Left renal cortex interstitium (tissue), 4 donors: ENCODE data around the gene RAB5A. TPM values are rescaled to one million over a fixed set of nuclear protein-coding genes. Genes with fewer than 3 reads are reported as not detected.
A peak's percentile ranks its signal among the peaks of the same experiment; 100 is the strongest.
"Not testable (repeated sequence)": the region's sequence is repeated elsewhere in the genome, so short reads cannot be mapped to it uniquely, and the experiment has no call there.

Source experiments
- DNase-seq, 4 donors: peaks; one replicate each; pipeline ENCODE4 v3.0.0-alpha.2; 2013; ENCODE audit warnings: low read depth in 4 of 4, low spot score in 2 of 4, missing footprints in 1 of 4
- polyA plus RNA-seq, 4 donors: library from polyadenylated mRNA; unstranded; fragments of 120-200 nt; gene quantifications; one replicate each; pipeline ENCODE4 v1.2.1, GENCODE V29; 2013; ENCODE audit not compliant: insufficient read length in 4 of 4

RAB5A gene
- polyA plus RNA-seq, 4 donors = 66.2 to 79.1 (median 71.5) TPM

- peak; percentile 28 to 65 (median 55) for DNase-seq
Observed at GRCh38 chr3:19947549-19948225, 790 bp downstream of the RAB5A start.

DNA sequence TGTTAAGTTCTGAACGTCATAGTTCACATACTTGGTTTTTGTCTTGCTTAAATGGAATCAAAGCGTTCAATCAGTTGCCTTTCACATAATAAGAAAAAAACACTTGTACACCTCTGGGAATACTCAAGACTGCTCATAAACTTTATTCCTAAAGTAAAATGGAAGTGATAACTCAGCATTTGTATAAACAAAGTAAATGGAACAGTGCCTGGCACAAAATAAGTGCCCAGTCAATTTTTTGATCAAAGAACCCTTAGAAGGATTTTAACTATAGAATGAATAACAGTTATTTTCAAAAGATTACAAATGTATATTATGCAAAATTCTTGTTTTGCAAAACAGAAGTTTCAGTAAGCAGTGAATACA is 1.3 kb downstream of the RAB5A start:
- DNase-seq = no peak

- DNase-seq = no peak
Observed at GRCh38 chr3:19950316-19950715, 3.4 kb downstream of the RAB5A start.

DNA sequence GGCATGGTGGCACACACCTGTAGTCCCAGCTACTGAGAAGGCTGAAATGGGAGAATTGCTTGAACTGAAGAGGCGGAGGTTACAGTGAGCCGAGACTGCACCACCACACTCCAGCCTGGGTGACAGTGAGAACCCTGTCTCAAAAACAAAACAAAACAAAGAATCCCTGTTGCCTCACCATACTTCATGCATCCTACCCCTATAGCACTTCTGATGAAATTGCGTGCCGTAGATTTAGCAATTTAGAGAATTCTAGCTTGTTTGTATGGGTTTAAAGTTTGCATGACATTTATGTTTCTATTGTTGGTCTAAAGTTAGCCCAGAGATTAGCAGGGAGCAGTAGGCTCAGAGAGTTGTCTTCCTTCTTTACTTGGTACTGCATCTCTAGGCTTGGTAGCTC is 7.8 kb downstream of the RAB5A start:
- no peak for DNase-seq

DNA sequence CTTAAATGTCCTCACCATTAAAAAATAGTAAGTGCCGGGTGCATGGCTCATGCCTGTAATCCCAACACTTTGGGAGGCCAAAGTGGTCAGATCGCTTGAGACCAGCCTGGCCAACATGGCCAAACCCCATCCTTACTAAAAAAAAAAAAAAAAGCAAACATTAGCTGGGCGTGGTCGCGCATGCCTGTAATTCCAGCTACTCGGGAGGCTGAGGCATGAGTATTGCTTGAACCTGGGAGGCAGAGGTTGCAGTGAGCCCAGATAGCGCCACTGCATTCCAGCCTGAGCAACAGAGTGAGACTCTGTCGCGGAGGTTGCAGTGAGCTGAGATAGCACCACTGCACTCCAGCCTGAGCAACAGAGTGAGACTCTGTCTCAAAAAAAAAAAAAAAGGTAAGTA is 10.5 kb downstream of the RAB5A start:
- not testable (repeated sequence) for DNase-seq

DNA sequence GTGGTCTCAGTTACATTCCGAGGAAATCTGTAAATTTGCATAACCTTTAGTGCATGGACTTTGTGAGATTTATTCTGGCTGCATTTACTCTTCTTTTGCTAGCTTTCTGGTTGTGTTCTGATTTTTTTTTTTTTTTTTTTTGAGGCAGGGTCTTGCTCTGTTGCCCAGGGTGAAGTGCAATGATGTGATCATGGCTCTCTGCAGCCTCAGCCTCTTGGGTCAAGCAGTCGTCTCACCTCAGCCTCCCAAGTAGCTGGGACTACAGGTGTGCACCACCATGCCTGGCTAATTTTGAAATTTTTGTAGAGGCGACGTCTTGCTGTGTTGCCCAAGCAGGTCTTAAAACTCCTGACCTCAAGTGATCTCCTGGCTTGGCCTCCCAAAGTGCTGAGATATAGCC is 12.6 kb downstream of the RAB5A start:
- no peak for DNase-seq

GRCh38 chr3:19960696-19961095 is 13.8 kb downstream of the RAB5A start:
- no peak for DNase-seq

DNA sequence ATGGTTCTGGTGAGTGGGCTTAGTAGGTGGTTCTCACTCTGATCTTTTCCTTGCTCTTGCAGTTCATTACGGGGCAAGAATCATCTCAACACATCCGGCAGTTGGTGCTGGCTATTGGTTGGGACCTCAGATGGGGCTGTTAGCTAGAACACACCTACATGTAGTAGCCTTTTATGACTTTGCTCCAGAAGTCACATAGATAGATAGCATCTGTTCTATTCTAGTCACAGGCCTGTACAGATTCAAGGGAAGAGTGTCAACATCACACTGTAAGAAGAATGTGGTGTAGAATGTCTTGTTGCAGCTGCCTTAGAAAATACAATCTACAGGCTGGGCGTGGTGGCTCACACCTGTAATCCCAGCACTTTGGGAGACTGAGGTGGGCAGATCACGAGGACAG is 15.1 kb downstream of the RAB5A start:
- no peak for DNase-seq

DNA sequence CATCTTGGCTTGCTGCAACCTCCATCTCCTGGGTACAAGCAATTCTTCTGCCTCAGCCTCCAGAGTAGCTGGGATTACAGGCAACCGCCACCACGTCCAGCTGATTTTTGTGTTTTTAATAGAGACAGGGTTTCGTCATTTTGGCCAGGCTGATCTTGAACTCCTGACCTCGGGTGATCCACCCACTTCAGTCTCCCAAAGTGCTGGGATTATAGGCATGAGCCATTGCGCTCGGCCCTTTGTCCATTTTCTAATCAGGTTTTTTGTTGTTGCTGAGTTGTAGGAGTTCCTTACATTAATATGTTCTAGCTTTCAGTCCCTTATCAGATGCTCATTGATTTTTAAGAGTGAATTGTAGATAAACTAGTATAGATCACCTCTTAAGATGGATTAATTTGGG is 20.3 kb downstream of the RAB5A start:
- no peak for DNase-seq

GRCh38 chr3:19967812-19968211 is 20.9 kb downstream of the RAB5A start:
- DNase-seq = no peak

GRCh38 chr3:19970327-19970726 is 23.4 kb downstream of the RAB5A start:
- no peak for DNase-seq

- DNase-seq = no peak
Observed at GRCh38 chr3:19972054-19972453, 25.2 kb downstream of the RAB5A start.

- DNase-seq = not testable (repeated sequence)
Observed at GRCh38 chr3:19988904-19989303, 42.0 kb downstream of the RAB5A start.

DNA sequence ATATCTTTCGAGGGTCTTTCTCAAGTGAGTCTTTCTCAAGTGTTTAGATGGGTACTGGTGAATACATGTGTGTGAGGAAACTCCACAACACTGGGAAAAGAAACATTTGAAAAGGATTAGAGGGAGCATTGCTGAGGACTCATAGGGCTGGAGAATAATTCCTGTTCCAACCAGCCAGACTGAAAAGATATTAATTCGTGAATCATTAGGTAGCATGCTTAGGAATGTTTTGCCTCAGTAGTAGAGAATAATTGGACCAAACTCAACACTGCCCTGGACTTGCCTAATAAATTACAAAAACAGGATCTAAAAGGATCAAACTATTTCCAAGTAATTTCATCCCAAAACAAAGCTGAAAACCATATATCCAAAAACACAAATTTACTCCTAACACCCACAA is 47.9 kb downstream of the RAB5A start:
- no peak for DNase-seq

- no peak for DNase-seq
Observed at GRCh38 chr3:19997502-19997901, 50.6 kb downstream of the RAB5A start.

- no peak for DNase-seq
Observed at GRCh38 chr3:20001932-20002331, 55.0 kb downstream of the RAB5A start.

- DNase-seq = no peak
Observed at GRCh38 chr3:20007960-20008359, 61.1 kb downstream of the RAB5A start.

DNA sequence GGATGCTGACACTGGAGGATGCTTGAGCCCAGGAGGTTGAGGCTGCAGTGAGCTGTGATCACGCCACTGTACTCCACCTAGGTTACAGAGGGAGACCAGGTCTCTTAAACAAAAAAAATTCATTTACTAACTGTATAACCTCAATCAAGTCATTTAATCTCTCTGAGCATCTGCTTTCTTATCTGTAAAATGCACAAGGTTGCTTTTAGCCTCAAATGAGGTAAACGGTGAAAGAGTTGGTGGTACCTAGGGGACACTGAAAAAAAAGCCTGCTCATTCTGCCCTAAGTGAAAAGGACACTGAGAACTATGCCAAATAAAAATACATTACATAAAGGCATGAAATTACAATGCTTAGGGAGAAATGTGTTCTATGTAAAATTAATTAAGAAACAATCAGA is 61.7 kb downstream of the RAB5A start:
- DNase-seq = no peak

DNA sequence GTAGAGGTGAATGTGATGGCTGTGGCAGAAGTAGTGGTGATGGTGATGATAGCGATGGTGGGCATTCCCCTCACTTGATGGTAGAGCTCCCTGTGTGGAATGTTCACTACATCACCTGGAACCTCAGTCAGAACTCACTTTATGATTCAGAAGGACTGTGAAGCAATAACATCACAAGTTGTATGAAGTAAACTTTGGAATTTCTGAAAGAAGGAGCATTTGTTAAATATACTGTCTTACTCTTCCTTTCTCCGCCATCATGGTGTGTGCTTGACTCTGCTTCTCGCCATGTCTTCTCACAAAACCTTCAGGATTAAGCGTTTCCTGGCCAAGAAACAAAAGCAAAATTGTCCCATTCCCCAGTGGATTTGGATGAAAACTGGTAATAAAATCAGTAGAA is 65.3 kb downstream of the RAB5A start, which contains the start of gene PP2D1:
TSS of gene PP2D1 (minus strand) at position 101 of the 400 bp plus-strand sequence. CDS start 192 bp downstream, outside the sequence.
- DNase-seq = no peak

- DNase-seq = no peak
Observed at GRCh38 chr3:20013396-20013795, 66.5 kb downstream of the RAB5A start.

GRCh38 chr3:20015525-20015924 is 68.6 kb downstream of the RAB5A start:
- no peak for DNase-seq

GRCh38 chr3:20016076-20016475 is 69.2 kb downstream of the RAB5A start:
- not testable (repeated sequence) for DNase-seq
